Cardiac muscle cell (in vitro differentiated cells and primary cell): ENCODE measurements around the gene LTBP3. TPM values are rescaled to one million over a fixed set of nuclear protein-coding genes. Genes with fewer than 3 reads are reported as not detected.
A peak's percentile ranks its signal among the peaks of the same experiment; 100 is the strongest.

Experiments
- DNase-seq, 2 donors: peaks; one replicate each; pipeline versions ENCODE4 v3.0.0 to v3.0.0-alpha.2; 2010 to 2017; ENCODE audit warnings: low read depth in 1 of 2, low spot score in 1 of 2
- H3K27ac ChIP-seq: fragments of 200-600 bp; sonication (generic); 2 replicates; pipeline ENCODE4 v1.5.1; 2016
- H3K27me3 ChIP-seq: fragments of 200-600 bp; sonication (generic); 2 replicates; pipeline ENCODE4 v1.6.0; 2016; ENCODE audit warnings: control low read depth
- H3K36me3 ChIP-seq: fragments of 200-600 bp; sonication (generic); 2 replicates; pipeline ENCODE4 v1.5.1; 2016; ENCODE audit warnings: control low read depth
- H3K4me1 ChIP-seq: fragments of 200-600 bp; sonication (generic); 2 replicates; pipeline ENCODE4 v1.8.1; 2017; ENCODE audit warnings: low read depth, mild to moderate bottlenecking, mixed run types
- H3K4me3 ChIP-seq: fragments of 200-600 bp; sonication (generic); 2 replicates; pipeline ENCODE4 v1.5.1; 2016; ENCODE audit warnings: mild to moderate bottlenecking
- H3K9me3 ChIP-seq: fragments of 200-600 bp; sonication (generic); 2 replicates; pipeline ENCODE4 v1.5.1; 2017; ENCODE audit warnings: low read depth, mild to moderate bottlenecking, control low read depth
- polyA plus RNA-seq: library from polyadenylated mRNA; unstranded; fragments of >200 nt; fragmentation: Nextera tagmentation; extraction: Ambion mirVana; gene quantifications from 2 replicates; pipeline ENCODE4 v1.2.1, GENCODE V29; 2016
- total RNA-seq: library from RNA; depleted of rRNA; stranded (reverse); fragments of >200 nt; gene quantifications from 2 replicates; pipeline ENCODE4 v1.2.3, GENCODE V29; 2016
- TF ChIP-seq, protein P1 (sequence below): IDR thresholded peaks from 2 replicates; pipeline ENCODE4 v1.5.1; 2012; ENCODE audit warnings: low read depth, mild to moderate bottlenecking, low read length

LTBP3 gene
- total and polyA plus RNA-seq, 2 experiments from 2014 or later = 60.9 to 98.3 TPM

- DNase-seq = peak; percentile 65
- peaks cover 5% of the 10 kb centered on the region for H3K27me3 ChIP-seq
- no peak within 1 kb of the TSS for H3K27ac ChIP-seq
- peaks cover 23% of the 10 kb centered on the region for H3K4me1 ChIP-seq
- no peaks in the 10 kb centered on the region for H3K36me3 ChIP-seq
- H3K9me3 ChIP-seq = no peaks in the 10 kb centered on the region
- TF ChIP-seq, protein P1, sequence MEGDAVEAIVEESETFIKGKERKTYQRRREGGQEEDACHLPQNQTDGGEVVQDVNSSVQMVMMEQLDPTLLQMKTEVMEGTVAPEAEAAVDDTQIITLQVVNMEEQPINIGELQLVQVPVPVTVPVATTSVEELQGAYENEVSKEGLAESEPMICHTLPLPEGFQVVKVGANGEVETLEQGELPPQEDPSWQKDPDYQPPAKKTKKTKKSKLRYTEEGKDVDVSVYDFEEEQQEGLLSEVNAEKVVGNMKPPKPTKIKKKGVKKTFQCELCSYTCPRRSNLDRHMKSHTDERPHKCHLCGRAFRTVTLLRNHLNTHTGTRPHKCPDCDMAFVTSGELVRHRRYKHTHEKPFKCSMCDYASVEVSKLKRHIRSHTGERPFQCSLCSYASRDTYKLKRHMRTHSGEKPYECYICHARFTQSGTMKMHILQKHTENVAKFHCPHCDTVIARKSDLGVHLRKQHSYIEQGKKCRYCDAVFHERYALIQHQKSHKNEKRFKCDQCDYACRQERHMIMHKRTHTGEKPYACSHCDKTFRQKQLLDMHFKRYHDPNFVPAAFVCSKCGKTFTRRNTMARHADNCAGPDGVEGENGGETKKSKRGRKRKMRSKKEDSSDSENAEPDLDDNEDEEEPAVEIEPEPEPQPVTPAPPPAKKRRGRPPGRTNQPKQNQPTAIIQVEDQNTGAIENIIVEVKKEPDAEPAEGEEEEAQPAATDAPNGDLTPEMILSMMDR = no peak
- peak within 1 kb of the TSS; percentile 45 for H3K4me3 ChIP-seq
Observed at GRCh38 chr11:65575568-65576231, 17.5 kb upstream of the LTBP3 start, which contains the start of gene EHBP1L1. EHBP1L1 (plus strand) TSS chr11:65576053; CDS start chr11:65576303, 250 bp downstream.

DNA sequence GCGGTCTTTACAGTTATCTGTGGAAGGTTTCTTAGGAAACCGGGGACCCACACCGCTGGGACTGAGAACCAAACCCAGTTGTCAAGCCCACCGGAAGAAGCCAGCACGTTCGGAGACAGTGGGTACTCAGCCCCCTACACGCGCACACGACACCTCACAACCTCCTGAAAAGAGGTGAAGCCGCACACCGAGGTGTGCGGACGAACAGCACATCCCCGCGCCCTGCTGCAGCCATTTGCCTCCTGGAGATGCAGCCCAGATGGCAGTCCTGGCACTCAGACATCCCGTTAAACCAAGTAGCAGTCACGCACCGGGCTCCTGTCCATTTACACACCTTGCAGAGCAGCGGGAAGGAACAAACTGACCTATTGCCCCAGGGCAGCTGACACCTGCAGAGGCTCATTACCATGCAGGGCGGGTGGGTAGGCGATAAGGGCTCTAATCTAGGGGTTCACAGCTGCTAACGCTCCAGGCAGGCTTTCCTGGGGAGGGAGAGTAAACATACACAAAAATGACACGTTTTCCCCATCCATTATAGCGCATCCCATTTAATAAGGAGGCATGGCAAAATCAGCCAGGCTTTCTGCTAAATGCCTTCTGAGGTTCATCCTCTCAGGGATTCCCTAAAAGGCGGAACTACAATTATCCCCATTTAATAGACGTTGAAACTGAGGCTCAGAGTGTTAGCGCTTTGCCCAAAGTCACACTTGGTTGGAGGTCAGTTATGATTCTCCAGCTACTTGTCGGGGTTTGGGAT lies 16.8 kb upstream of the LTBP3 start:
- Histone ChIP-seq H3K27ac (no peak overlapping the region), H3K36me3 (no peaks in the 10 kb centered on the region), H3K4me1 (peaks cover 23% of the 10 kb centered on the region), H3K9me3 (no peaks in the 10 kb centered on the region), H3K4me3 (peak overlapping the region; percentile 45), H3K27me3 (peaks cover 5% of the 10 kb centered on the region)
- TF ChIP-seq, protein P1 = no peak
- DNase-seq = no peak

- Histone ChIP-seq H3K36me3 (no peaks in the 10 kb centered on the region), H3K9me3 (no peaks in the 10 kb centered on the region), H3K4me3 (peak overlapping the region; percentile 8), H3K27me3 (peaks cover 5% of the 10 kb centered on the region), H3K4me1 (peaks cover 24% of the 10 kb centered on the region), H3K27ac (no peak overlapping the region)
- TF ChIP-seq, protein P1 = peak; percentile 60
- peak; percentile 81 to 98 for DNase-seq
Observed at GRCh38 chr11:65574109-65574810, 16.1 kb upstream of the LTBP3 start.

DNA sequence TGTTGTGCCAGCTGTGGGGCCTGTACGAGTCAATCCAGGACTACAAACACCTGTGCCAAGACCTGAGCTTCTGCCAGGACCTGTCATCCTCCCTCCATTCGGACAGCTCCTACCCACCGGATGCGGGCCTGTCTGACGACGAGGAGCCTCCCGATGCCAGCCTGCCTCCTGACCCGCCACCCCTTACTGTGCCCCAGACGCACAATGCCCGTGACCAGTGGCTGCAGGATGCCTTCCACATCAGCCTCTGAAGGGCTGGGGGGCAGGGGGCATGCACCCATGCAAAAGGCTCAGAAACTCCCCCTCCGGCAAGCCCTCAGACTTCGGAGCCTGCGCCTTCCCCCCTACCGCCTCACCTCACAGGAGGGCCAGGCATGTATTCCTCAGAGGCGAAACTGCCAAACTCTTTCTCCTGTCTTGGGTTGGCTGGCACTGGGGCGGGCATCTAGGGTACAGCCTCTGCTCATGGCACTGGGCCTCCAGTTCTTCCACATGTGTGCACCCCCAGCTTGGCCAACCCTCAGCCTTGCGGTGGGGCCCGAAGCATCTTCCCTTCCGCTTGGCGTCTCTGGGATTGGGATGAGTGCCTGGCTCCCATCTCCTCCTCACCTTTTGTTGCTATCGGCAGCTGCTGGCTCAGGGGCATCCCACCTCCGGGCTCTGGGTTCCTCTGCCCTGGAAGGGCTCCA lies 15.4 kb upstream of the LTBP3 start:
- DNase-seq = no peak
- H3K27me3 ChIP-seq = peaks cover 5% of the 10 kb centered on the region
- TF ChIP-seq, protein P1 = no peak
- no peaks in the 10 kb centered on the region for H3K9me3 ChIP-seq
- H3K36me3 ChIP-seq = no peaks in the 10 kb centered on the region
- peak overlapping the region; percentile 49 for H3K4me3 ChIP-seq
- peaks cover 31% of the 10 kb centered on the region for H3K4me1 ChIP-seq
- no peak overlapping the region for H3K27ac ChIP-seq
